LNCAP (cell line): ENCODE results near the gene CENPQ.

Experiments
- TF ChIP-seq, protein P1 (sequence below): fragments of 450-650 bp; IDR thresholded peaks from 2 replicates; pipeline ENCODE4 v1.5.1; 2017; ENCODE audit warnings: mild to moderate bottlenecking

Gene CENPQ

DNA sequence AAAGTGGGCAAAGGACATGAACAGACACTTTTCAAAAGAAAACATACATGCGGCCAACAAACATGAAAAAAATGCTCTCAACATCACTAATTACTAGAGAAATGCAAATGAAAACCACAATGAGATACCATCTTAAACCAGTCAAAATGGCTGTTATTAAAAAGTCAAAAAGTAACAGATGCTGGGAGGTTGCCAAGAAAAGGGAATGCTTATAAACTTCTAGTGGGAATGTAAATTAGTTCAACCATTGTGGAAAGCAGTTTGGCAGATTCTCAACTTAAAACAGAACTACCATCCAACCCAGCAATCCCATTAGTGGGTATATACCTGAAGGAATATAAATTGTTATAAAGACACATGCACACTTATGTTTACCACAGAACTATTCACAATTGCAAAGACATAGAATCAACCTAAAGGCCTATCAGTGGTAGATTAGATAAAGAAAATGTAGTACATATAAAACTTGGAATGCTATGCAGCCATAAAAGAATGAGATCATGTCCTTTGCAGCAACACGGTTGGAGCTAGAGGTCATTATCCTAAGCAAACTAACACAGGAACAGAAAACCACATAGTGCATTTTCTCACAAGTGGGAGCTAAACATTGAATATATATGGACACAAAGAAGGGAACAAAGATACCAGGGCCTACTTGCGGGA lies 16.3 kb downstream of the CENPQ start:
- TF ChIP-seq, protein P1, sequence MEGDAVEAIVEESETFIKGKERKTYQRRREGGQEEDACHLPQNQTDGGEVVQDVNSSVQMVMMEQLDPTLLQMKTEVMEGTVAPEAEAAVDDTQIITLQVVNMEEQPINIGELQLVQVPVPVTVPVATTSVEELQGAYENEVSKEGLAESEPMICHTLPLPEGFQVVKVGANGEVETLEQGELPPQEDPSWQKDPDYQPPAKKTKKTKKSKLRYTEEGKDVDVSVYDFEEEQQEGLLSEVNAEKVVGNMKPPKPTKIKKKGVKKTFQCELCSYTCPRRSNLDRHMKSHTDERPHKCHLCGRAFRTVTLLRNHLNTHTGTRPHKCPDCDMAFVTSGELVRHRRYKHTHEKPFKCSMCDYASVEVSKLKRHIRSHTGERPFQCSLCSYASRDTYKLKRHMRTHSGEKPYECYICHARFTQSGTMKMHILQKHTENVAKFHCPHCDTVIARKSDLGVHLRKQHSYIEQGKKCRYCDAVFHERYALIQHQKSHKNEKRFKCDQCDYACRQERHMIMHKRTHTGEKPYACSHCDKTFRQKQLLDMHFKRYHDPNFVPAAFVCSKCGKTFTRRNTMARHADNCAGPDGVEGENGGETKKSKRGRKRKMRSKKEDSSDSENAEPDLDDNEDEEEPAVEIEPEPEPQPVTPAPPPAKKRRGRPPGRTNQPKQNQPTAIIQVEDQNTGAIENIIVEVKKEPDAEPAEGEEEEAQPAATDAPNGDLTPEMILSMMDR: no peak

GRCh38 chr6:49490633-49491032 lies 27.5 kb downstream of the CENPQ start:
- TF ChIP-seq, protein P1: no peak

GRCh38 chr6:49497304-49497703 lies 34.1 kb downstream of the CENPQ start:
- TF ChIP-seq, protein P1: no peak

DNA sequence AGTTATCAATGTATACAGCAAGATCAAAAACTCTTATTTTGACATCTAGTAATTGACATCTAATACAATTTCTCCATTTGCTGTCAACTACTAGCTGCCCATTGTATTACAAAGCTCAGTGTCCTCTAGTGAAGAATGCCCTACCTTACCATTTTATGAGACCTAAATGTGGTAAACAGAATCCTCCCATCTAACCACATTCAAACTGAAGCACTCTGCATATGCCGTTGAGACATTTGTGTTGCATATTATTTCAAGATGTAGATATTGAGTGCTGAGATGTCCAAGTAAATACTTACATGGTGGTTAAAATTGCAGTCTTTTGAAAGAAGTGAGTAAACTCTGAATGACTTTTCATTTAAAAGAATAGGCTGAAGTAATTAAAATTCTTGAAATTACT lies 36.0 kb downstream of the CENPQ start:
- TF ChIP-seq, protein P1: no peak

GRCh38 chr6:49499623-49500022 lies 36.5 kb downstream of the CENPQ start, which contains the start of gene GLYATL3:
TSS of gene GLYATL3 (plus strand) at chr6:49499923. CDS start at chr6:49511991, 12,068 bp downstream.
- TF ChIP-seq, protein P1: no peak

DNA sequence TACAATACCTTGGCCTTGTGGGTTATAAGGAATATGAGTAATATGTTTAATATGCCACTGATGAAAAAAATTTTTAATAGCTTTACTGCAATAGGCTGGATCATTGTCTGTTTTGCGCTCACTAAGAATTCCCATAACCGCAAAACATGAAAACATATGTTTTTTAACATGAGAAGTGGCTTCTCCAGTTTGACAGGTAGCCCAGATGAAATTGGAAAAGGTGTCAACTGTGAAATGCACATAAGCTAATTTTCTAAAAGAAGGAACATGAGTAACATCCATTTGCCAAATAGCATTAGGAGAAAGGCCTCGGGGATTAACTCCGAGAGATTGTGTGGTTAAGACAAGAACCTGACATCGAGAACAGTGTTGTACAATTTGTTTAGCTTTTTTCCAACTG lies 41.5 kb downstream of the CENPQ start:
- TF ChIP-seq, protein P1: no peak

DNA sequence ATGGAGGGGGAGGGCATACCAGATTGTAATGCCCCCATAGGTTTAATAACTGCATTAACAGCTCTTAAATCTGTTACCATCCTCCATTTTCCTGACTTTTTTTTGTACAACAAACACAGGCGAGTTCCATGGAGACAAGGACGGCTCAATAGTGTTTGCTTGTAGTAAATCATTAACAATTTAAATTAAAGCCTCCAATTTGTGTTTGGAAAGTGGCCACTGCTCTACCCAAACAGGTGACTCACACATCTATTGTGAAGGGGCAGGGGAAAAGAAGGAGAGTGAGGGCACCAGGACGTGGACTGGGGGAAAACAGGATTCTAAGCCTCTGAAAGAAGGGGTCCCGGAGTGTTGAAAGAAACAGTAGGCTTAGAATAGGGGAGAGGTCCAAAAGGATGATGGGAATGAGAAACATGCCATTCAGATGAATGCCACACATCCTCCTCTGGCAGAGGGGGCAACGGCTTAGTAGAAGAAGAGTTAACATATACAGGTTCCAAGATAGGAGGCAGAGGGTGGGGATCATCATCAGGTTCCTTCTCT lies 43.5 kb downstream of the CENPQ start:
- TF ChIP-seq, protein P1: no peak
